ENCODE data around the gene TUBB2B.

The TUBB2B gene

GRCh38 chr6:3227363-3228045 is at the start of gene TUBB2B:
TSS of gene TUBB2B (minus strand) at chr6:3227653. CDS start at chr6:3227543, 110 bp downstream.
- peak; percentile 100 for DNase-seq (ENCODE audit: low spot score)

- DNase-seq (ENCODE audit: low spot score), result no peak
Measured at GRCh38 chr6:3277251-3277650, 49.8 kb upstream of the TUBB2B start.

- no peak for DNase-seq (ENCODE audit: low spot score)
Measured at GRCh38 chr6:3276174-3277167, 49.0 kb upstream of the TUBB2B start.

GRCh38 chr6:3273707-3274521 is 46.5 kb upstream of the TUBB2B start:
- no peak for DNase-seq (ENCODE audit: low spot score)

- no peak for DNase-seq (ENCODE audit: low spot score)
Measured at GRCh38 chr6:3272911-3273547, 45.6 kb upstream of the TUBB2B start.

- DNase-seq (ENCODE audit: low spot score), result no peak
Measured at GRCh38 chr6:3271756-3272155, 44.3 kb upstream of the TUBB2B start.

GRCh38 chr6:3270258-3270657 is 42.8 kb upstream of the TUBB2B start:
- DNase-seq (ENCODE audit: low spot score), result no peak

GRCh38 chr6:3269281-3269975 is 42.0 kb upstream of the TUBB2B start:
- no peak for DNase-seq (ENCODE audit: low spot score)

GRCh38 chr6:3268680-3269079 is 41.2 kb upstream of the TUBB2B start:
- no peak for DNase-seq (ENCODE audit: low spot score)

GRCh38 chr6:3267162-3267561 is 39.7 kb upstream of the TUBB2B start:
- DNase-seq (ENCODE audit: low spot score), result no peak

GRCh38 chr6:3266170-3266569 is 38.7 kb upstream of the TUBB2B start:
- no peak for DNase-seq (ENCODE audit: low spot score)

GRCh38 chr6:3265671-3266070 is 38.2 kb upstream of the TUBB2B start:
- no peak for DNase-seq (ENCODE audit: low spot score)

GRCh38 chr6:3264356-3264755 is 36.9 kb upstream of the TUBB2B start:
- no peak for DNase-seq (ENCODE audit: low spot score)

GRCh38 chr6:3263096-3263495 is 35.6 kb upstream of the TUBB2B start:
- peak; percentile 60 for DNase-seq (ENCODE audit: low spot score)

GRCh38 chr6:3261921-3262320 is 34.5 kb upstream of the TUBB2B start:
- DNase-seq (ENCODE audit: low spot score), result peak; percentile 29

- no peak for DNase-seq (ENCODE audit: low spot score)
Measured at GRCh38 chr6:3261518-3261820, 34.0 kb upstream of the TUBB2B start.

- DNase-seq (ENCODE audit: low spot score), result peak; percentile 41
Measured at GRCh38 chr6:3260772-3261517, 33.5 kb upstream of the TUBB2B start.

GRCh38 chr6:3260296-3260695 is 32.8 kb upstream of the TUBB2B start:
- no peak for DNase-seq (ENCODE audit: low spot score)

- peak; percentile 69 for DNase-seq (ENCODE audit: low spot score)
Measured at GRCh38 chr6:3259491-3259958, 32.1 kb upstream of the TUBB2B start.

- DNase-seq (ENCODE audit: low spot score), result peak; percentile 100
Measured at GRCh38 chr6:3258720-3259490, 31.5 kb upstream of the TUBB2B start, which contains the start of gene PSMG4. TSS of gene PSMG4 (plus strand) at chr6:3258947. CDS start at chr6:3259023, 76 bp downstream.

All from D341Med (cell line).